IPS DF 4.7 (cell line): ENCODE data around the gene TUFT1.

Experiments
- DNase-seq: peaks from one replicate; pipeline ENCODE4 v3.0.0-alpha.2; 2013; ENCODE audit warnings: low spot score; ENCODE audit errors: extremely low read depth

Gene TUFT1

GRCh38 chr1:151540021-151540981, at the start of gene TUFT1:
TUFT1 (plus strand) TSS chr1:151540309; CDS start chr1:151540367, 58 bp downstream.
- no peak for DNase-seq

GRCh38 chr1:151491641-151492040, 48.5 kb upstream of the TUFT1 start:
- DNase-seq, result no peak

DNA sequence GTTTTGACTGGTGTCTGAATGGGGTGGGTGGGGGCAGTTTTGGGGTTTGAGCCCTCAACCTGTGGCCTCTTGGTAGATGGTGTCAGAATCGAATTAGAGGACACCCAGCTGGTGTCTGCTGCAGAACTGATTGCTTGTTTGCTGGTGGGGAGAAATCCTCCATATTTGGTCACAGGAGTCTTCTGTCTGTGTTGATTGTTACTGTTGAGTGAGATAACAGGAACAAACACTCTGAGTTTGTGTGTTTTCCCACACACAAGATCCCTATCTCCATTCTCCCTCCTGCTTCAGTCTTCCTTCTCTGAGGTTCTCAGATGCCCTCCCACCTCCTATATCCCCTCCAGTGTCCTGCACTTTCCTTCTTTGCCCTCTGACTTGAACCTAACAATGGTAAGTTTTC, 48.0 kb upstream of the TUFT1 start:
- DNase-seq, result no peak

DNA sequence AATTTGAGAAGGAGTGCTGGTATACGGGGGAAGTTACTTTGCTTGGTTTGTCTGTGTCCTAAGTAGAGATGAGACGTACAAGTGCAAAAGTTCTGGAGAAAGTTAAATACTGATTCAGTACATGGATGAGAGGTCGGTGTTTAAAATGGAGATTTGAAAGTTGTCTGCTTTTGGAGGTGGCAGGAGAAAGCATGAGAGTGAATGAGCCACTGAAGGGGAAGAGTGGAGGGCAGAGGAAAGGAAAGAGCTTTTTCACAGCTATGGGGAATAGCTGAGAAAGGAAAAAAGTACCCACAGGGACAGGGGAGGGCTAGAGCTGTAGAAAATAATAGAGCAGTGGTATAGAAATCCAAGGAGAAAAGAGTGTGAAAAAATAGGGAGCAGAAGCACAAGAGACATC, 47.1 kb upstream of the TUFT1 start:
- no peak for DNase-seq

DNA sequence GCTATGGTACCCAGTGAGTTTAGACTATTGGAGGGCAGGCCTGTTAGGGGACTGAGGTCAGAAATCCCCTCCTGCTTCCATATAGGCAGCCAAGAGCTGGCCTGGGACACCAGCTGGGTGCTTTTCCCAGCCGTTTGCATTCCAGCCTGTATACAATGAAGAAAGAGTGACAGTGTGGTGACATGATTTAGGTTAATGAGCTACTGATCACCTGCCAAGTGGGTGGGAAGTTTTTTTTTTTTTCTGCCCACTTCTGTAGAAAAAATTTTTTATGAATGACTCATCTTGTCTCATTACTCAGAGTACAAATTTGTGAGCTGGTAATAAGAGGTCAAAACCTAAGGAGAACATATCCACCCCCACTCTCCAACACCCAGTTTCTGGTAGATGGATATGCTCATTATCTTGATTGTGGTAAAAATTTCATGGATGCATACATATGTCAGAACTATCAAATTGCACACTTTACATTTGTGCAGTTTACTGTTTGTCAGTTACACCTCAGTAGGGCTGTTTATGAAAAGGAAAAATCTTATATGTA, 45.3 kb upstream of the TUFT1 start:
- no peak for DNase-seq

- DNase-seq, result no peak
Measured at GRCh38 chr1:151495316-151495715, 44.8 kb upstream of the TUFT1 start.

DNA sequence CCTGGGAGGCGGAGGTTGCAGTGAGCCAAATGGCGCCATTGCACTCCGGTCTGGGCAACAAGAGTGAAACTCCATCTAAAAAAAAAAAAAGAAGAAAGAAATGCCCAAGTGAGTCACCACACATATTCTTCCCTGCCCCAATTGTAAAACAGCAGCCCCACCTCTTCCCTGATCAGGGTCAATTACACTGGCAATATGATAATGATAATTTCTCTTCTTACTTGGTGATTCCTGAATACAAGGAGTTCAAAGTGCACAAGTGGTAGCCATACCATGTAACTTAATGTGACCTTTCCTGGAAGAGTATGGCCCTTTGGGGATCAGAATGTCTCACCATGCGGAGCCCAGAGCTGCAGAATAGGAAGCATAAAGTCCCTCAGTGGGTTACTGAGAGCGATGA, 40.7 kb upstream of the TUFT1 start:
- no peak for DNase-seq

DNA sequence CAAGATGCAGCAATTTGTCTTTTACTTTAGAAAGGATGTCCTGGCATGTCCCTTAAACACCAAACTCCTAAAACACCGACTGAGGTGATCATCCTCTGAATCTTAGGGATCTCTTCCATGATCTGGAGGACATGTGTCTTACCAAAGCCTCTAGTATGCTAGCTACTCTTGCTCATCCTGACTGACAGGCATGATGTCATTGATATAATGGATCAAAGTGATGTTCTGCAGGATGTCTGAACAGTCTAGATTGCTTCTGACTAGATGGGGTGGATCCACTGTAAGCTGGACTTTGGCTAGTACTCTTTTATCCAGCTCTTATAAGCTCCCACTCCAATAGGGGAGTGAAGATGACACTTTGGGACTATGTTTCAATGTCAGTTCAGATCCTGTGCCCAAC, 40.2 kb upstream of the TUFT1 start:
- no peak for DNase-seq

DNA sequence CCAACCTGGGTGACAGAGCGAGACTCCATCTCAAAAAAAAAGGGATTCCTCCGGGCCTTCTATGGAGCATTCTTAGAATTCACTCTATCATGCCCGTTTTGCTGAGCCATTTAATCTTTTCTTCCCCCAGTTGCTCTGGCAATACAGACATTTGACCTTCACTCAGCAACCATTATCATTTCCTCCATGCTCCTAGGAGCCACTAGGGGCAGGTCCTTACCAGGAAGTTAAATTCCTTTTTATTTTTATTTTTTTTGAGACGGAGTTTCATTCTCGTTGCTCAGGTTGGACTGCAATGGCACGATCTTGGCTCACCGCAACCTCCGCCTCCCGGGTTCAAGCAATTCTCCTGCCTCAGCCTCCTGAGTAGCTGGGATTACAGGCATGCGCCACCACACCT, 38.6 kb upstream of the TUFT1 start:
- DNase-seq, result no peak

DNA sequence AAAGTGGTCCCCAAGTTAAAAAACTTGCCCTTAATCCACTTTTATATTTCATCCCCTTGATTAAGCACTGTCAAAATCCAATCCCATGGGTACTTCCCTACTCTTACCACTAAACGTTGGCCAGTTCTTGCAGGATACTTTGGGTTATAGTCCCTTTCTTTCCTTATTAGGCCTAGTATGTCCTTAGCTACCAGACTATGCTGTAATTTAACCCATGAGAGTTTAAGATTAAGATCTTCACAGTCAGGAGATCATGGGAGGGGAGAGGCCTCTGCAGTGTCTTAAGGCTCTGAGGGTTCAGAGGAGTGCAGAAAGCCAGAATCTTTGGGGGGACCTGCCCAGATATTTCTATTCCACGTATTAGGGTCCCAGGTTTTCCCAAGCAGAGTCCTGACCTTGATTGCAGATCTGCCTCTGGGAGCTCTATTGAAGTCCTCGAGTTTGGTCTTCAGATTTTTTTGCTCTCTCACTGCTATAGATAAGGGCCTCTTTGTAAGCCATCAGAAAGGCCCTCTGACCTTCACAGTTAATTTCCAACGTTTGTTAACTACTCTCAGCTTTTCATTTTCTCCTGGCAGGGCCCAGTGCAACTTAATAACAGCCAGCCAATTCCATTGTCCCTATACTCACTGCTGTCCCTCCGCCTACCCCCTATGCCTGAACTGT, 37.9 kb upstream of the TUFT1 start:
- DNase-seq, result no peak

- DNase-seq, result no peak
Measured at GRCh38 chr1:151502859-151503780, 37.0 kb upstream of the TUFT1 start.

- no peak for DNase-seq
Measured at GRCh38 chr1:151504252-151504651, 35.9 kb upstream of the TUFT1 start.

GRCh38 chr1:151504759-151505158, 35.4 kb upstream of the TUFT1 start:
- DNase-seq, result no peak

GRCh38 chr1:151508833-151509232, 31.3 kb upstream of the TUFT1 start:
- DNase-seq, result no peak

GRCh38 chr1:151509350-151510019, 30.6 kb upstream of the TUFT1 start:
- DNase-seq, result no peak

- no peak for DNase-seq
Measured at GRCh38 chr1:151510020-151510405, 30.1 kb upstream of the TUFT1 start.

- DNase-seq, result no peak
Measured at GRCh38 chr1:151510614-151510956, 29.5 kb upstream of the TUFT1 start.

DNA sequence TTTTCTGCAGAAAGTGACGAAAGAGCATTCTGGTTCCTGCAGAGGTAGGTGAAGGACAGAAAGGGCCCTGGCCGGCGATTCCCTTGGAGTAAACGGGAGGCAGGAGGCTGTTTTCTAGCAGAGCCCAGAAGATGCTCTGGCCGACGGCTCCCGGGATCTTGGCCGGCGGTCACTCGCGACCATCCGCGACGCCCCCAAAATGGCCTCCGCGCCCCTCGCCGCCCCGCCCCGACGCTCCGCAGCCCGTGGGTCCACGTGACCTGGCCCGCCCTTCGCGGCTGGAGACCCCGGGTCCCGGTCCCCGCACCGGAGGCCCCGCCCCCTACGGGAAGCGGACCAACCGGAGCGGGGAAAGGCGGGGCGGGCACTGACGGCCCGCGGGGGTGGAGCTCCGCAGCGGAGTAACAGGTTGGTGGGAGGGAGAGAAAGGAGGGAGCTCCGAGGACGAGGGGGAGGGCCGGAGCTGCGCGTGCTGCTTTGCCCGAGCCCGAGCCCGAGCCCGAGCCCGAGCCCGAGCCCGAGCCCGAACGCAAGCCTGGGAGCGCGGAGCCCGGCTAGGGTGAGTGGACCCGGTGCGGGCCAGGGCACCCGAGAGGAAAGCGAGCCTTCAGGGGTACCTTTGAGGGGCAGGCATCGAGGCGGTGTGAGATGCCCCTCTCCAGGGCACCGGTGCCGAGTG, 29.0 kb upstream of the TUFT1 start, which contains the start of gene CGN:
TSS of gene CGN (plus strand) at position 431 of the 679 bp plus-strand sequence. CDS start 7,133 bp downstream, outside the sequence.
- DNase-seq, result no peak

DNA sequence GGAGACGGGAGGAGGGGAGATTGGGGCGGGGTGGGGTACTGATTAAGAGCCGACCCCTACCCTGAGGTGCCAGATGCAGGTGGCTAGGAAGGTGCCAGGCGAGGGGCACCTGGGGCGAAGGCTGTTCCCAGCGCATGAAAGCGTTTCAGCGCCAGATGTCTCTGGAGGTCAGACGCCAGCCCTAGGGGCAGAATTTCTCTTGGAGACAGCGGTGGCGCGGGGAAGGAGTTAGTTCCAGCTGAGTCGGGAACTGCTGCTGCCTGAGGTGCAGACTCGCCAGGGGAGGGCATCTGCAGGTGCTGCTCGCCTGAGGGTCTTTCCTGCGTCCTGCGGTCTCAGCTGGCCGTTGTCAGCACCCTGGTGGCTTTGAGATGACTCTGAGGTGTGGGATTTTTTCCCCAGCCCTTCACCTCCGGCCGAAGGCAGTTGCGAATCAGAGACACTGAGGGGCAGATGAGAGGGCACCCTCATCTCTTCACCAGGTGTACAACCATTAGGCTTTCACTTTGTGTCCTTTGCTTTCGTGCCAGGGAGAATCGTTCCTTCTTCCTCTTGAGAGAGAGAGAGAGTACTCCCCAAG, 28.4 kb upstream of the TUFT1 start:
- DNase-seq, result no peak

GRCh38 chr1:151512326-151512725, 27.8 kb upstream of the TUFT1 start:
- no peak for DNase-seq
